Measurements from ENCODE around the gene MIA2.
"Not testable (repeated sequence)": the region's sequence is repeated elsewhere in the genome, so short reads cannot be mapped to it uniquely, and the experiment has no call there.

The MIA2 gene

DNA sequence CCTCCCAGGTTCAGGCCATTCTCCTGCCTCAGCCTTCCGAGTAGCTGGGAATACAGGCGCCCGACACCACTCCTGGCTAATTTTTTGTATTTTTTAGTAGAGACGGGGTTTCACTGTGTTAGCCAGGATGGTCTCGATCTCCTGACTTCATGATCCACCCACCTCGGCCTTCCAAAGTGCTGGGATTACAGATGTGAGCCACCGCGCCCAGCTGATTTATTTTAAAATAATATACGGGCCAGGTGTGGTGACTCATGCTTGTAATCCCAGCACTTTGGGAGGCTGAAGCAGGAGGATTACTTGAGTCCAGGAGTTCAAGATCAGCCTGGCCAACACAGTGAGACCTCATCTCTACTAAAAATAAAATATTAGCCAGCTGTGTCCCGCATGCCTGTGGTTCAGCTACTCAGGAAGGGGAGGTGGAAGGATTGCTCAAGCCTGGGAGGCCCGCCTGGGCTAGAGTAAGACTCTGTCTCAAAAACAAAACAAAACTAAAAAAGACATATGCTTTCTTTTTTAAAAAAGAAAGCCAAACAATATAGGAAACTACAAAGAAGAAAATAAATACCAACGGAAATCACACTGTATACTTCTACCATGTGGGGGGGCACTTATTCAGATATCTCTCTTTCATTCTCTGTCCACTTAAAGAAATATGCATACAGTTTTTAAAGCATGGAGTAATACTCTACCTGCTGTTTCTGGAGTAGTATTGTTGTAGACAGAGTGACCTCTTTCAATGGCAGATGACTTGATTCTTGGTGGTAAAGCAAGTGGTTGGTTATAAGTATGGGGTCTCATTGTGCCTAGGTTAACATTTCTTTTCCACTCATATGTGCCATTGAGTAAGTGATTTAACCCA, 930 bp upstream of the MIA2 start:
- peak; percentile 39 for DNase-seq

DNA sequence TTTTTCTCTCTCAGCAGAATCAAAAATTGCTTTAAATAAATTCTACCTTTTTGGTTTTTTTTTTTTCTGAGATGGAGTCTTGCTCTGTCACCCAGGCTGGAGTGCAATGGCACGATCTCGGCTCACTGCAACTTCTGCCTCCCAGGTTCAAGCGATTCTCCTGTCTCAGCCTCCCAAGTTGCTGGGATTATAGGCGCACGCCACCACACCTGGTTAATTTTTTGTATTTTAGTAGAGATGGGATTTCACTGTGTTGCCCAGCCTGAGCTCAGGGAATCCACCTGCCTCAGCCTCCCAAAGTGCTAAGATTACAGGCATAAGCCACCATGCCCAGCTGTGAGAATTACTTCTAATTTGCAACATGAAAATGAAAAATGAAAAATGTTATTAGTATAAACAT, 1.3 kb downstream of the MIA2 start:
- DNase-seq, result not testable (repeated sequence)

GRCh38 chr14:39235466-39235865, 1.8 kb downstream of the MIA2 start:
- not testable (repeated sequence) for DNase-seq

DNA sequence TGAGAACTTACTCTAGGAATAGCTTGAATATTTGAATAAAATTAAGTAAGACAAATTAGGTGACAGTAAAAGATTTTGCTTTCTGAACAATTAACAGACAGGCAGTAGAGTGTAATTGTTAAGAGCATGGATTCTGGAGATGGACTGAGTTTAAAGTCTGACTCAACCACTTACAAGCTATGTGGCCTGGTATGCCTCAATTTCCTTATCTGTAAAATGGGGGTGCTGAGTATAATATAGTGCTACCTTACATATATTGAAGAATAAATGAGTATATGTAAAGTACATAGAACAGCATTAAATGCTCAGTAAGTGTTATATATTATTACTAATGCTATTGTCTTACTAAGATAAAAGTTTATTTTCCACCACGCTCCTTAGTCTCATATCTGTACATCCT, 7.1 kb downstream of the MIA2 start:
- DNase-seq, result no peak

DNA sequence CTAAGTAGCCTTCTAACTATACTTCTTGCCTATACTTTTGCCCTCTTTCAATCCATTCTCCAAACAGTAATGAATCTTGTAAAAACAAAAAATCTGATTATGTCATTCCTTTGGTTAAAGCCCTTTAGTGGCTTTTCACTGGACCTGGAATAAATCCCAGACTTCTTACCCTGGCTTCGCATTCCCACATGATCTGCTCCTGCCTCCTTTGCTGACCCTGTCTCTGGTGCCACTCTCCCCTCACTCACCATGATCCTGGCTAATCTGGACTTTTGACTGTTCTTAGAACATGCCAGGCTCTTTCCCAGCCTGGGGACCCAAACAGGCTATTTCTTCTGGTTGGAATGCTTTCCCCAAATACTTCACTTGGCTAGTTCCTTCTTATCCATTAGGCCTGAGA, 7.9 kb downstream of the MIA2 start:
- no peak for DNase-seq

- no peak for DNase-seq
Observed at GRCh38 chr14:39243831-39244230, 10.1 kb downstream of the MIA2 start.

- no peak for DNase-seq
Observed at GRCh38 chr14:39246618-39247017, 12.9 kb downstream of the MIA2 start.

DNA sequence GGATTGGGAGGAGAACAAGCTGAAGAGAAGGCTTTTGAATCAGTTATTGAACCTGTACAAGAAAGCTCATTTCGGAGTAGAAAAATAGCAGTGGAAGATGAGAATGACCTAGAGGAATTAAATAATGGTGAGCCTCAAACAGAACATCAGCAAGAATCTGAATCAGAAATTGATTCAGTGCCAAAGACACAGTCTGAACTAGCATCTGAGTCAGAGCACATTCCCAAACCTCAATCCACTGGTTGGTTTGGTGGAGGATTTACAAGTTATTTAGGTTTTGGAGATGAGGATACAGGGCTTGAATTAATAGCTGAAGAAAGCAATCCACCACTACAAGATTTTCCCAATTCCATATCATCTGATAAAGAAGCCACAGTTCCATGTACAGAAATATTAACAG, 13.5 kb downstream of the MIA2 start:
- no peak for DNase-seq

DNA sequence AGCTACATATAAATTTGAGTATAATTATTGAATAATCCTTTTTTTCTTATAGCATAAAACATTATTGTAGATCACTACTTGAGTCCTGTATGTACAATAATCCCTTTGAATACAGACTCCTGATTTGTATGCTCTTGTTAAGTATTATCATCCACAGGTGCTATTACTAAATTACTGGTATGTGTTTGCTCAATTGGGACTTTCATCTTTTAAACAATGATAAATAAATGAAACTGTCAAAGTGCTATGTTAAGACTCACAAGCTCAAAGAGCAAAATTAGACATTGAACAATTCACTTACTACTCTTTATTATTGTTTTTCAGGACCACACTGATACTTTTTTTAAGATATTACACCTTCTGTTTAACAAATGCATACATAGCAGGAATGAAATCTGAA, 17.8 kb downstream of the MIA2 start:
- no peak for DNase-seq

DNA sequence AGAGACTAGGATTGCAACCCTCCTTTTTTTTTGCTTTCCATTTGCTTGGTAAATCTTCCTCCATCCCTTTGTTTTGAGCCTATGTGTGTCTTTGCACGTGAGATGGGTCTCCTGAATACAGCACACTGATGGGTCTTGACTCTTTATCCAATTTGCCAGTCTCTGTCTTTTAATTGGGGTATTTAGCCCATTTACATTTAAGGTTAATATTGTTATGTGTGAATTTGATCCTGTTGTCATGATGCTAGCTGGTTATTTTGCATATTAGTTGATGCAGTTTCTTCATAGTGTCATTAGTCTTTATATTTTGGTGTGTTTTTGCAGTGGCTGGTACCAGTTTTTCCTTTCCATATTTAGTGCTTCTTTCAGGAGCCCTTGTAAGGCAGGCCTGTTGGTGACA, 23.7 kb downstream of the MIA2 start:
- DNase-seq, result not testable (repeated sequence)

DNA sequence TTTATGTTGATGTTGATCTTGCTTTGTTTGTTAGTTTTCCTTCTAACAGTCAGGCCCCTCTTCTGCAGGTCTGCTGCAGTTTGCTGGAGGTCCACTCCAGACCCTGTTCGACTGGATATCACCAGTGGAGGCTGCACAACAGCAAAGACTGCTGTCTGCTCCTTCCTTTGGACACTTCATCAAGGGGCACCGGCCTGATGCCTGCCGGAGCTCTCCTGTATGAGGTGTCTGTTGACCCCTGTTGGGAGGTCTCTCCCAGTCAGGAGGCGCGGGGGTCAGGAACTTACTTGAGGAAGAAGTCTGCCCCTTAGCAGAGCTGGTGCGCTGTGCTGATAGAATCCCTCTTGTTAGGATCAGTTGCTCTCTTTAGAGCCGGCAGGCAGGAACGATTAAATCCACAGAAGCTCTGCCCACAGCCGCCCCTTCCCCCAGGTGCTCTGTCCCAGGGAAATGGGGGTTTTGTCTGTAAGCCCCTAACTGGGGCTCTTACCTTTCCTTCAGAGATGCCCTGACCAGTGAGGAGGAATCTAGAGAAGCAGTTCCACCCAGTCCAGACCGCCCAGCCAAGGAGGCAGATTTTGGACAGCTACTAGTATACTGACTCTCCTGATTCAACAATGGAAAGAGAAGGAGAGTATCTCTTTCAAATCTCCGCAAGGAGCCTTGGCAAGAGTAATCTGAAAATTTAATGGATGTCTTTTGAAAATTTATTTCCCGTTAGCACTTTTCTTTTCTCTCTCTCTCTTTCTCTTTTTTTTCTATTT, 25.2 kb downstream of the MIA2 start:
- DNase-seq, result no peak

DNA sequence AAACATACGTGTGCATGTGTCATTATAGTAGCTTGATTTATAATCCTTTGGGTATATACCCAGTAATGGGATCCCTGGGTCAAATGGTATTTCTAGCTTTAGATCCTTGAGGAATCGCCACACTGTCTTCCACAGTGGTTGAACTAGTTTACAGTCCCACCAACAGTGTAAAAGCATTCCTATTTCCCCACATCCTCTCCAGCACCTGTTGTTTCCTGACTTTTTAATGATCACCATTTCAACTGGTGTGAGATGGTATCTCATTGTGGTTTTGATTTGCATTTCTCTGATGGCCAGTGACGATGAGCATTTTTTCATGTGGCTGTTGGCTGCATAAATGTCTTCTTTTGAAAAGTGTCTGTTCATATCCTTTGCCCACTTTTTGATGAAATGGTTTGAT, 26.4 kb downstream of the MIA2 start:
- DNase-seq, result not testable (repeated sequence)

- DNase-seq, result not testable (repeated sequence)
Observed at GRCh38 chr14:39262214-39262613, 28.5 kb downstream of the MIA2 start.

DNA sequence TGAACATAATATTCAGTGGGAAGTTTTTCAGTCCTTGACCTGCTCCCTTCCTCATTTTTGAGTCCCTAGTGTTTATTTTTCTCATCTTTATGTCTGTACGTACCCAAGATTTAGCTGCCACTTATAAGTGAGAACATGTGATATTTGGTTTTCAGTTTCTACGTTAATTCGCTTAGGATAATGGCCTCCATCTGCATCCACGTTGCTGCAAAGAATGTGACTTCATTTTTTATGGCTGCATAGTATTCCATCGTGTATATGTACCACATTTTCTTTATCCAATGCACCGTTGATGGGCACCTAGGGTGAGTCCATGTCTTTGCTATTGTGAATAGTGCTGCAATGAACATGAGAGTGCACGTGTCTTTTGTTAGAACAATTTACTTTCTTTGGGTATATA, 30.3 kb downstream of the MIA2 start:
- DNase-seq, result no peak

GRCh38 chr14:39264558-39264957, 30.8 kb downstream of the MIA2 start:
- peak; percentile 9 for DNase-seq

DNA sequence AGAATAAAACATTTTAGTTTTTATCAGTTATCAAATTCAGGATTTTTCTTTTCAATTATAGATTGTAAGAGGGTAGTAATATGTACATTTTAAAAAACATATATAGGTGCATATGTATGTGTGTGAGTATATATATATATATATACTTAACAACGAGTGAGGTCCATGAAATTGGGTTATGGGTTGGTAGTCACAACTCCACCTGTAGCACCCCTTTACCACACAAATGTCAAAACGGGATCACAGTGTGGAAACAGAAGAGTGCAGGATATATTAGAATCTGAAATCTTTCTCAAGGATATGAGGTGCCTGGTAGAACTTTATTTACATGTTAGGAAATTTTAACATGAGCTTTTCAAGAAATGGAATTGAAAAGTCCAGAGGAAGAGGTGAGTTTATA, 31.3 kb downstream of the MIA2 start:
- DNase-seq, result peak; percentile 25

DNA sequence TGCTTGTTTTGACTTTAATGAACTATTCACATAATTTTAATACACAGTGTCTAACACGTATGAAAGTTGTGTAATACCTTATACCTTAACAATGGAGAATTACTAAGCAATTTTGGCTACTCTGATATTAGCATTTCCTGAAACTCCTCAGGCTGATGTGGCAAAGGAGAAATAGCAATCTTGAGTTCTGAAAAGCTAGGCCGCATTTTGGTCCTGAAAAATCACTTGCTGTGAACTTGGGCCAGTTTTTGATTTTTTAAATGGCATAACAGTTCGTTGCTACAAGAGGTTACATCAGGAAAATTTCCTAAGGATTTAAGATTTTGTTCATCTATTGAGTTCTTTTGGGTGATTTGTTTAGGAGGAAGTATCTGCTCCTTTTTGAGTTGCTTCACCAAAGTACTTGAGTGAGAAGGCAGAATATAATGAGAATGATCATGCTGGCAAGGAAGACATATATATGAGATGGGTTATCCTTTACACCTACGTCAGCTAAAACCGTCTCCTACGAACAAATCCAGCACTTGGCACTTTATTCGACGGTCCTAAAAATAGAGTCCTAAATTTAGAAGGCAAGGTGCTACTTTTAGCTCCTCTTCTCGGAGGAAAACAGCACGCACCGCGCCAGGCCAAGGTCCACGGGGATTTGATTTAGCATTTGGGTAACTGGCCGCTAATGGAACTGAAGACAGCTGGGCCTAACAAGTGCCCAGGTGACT, 32.2 kb downstream of the MIA2 start:
- peak; percentile 47 for DNase-seq

DNA sequence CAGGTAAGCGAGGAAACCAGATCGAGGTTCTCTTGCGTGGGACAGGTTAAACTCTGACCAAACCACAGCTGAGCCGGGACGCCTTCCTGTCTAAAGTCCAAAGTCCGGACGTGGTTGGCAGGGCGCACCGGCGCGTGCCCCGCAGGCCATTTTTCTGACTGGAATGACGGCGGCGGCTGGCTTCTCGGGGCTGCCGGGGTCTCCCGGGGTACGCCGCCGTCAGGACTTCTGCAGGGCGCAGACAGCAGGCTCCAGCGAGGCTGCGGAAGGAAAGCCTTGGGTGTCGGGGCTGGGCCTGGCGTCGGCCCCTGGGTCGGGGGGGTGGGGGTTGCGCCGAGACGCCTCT, 32.8 kb downstream of the MIA2 start:
- no peak for DNase-seq

GRCh38 chr14:39266871-39267607, 33.3 kb downstream of the MIA2 start:
- peak; percentile 91 for DNase-seq

DNA sequence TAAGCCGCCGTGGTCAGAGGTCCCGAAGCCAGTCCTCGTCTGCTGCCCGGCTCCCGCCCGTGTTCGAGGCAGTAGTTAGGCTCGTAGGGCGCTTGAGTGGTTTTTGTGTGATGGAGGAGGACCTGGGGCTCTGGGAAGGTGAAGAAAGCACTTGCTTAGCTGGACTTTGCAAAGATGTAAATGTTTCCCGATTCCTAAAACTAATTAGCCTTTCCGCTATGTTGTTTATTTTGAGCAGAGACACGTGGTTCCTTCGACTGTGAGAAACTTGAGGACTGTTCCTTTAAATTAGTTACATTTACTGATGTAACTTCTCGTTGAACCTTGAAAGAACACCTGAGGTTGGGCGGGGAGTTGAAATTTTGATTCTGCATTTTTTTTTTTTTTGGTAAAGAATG, 33.9 kb downstream of the MIA2 start:
- peak; percentile 43 for DNase-seq

DNA sequence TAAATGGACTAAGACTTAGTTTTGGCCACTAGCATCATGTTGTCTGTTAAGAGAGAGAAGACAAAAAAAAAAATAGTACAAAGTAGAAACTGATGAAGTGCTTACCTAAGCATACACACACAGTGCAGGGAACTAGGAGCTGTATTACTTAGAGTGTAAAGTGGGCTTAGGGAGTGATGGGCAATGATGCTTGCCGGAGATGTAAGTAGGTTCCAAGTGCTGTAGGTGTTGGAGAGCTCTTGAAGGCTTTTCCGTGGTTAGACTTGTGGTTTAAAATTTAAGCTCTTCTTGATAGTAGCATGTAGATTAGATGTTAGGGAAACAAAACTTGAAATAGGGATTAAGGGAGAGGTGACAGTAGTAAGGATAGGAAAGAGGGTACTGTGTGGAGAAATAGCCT, 34.7 kb downstream of the MIA2 start:
- DNase-seq, result peak; percentile 54

DNA sequence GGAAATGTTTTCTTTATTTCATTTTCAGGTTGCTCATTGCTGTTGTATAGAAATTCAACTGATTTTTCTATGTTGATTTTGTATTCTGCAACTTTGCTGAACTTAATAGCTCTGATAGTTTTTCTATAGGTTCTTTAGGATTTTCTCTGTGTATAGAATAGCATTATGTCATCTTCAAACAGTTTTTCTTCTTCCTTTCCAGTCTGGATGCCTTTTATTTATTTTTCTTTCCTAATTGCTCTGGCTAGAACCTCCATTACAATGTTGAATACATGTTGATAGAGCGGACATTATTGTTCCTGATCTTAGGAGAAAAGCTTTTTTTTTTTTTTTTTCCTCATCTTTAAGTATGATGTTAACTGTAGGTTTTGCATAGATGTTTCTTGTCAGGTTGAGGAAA, 39.2 kb downstream of the MIA2 start:
- no peak for DNase-seq

GRCh38 chr14:39275395-39275794, 41.7 kb downstream of the MIA2 start:
- no peak for DNase-seq
